Inferior parietal cortex (tissue), 1 donor: ENCODE results near the gene FITM1.
A peak's percentile ranks its signal among the peaks of the same experiment; 100 is the strongest.

ENCODE experiments used
- DNase-seq: peaks from one replicate; pipeline ENCODE4 v3.0.0-alpha.2; 2016; ENCODE audit errors: extremely low spot score

FITM1 gene

DNA sequence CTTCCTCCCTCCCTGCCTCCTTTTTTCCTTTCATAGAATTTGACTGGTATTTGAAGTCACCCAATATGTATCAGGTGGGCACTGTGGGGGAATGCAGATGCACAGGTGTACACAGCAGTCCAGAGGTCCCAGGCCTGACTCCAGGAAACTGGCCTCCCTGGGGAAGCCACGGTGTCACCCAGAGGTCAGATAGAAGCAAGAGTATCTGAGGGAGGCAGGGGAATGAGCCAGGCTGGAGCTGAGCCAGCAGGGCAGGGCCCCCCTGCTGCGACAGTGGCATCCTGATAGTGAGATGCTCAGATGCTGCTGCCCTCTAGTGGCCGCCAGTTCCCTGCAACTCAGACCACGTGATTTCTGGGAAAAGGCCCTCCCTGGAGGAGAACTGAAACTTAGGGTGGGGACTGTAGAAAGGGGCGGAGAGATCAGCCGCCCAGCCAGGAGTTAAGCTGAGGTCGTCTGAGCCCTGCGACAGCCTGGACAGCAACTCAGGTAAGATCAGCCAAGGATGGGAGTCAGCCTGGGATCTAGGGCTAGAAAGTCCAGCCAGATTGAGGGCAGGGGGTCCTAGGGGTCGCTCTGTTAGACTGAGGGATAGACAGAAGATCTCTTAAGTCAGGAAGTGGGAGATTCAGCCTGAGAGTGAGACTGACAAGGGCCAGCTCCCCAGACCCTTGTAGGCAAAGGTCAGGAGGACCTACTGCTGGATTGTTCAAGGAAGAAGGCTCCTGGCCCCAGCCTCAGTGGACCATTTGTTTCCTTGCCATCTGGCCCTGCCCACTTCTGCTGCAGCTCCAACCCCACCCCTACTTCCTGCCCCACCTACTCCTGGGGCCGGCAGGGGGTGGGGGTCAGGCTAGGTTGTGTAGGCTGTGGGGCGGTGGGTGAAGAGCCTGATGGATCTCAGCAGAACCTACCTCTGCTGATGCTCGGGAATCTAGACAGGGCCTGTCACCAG, 30.7 kb downstream of the FITM1 start, which contains the start of gene IRF9:
IRF9 (plus strand) TSS at position 416 of the 955 bp plus-strand sequence. CDS start 880 bp downstream, outside the sequence.
- peak; percentile 97 for DNase-seq

DNA sequence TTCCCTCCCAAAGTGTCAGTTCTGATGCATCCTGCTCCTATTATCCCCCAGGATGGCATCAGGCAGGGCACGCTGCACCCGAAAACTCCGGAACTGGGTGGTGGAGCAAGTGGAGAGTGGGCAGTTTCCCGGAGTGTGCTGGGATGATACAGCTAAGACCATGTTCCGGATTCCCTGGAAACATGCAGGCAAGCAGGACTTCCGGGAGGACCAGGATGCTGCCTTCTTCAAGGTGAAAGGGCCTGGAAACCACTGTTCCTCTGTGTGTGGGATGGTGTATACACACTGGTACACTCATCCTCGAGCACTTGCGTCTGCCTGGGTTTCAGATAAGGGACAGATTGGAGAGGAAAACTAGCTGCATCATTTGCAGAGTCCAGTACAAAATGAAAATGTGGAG, 31.6 kb downstream of the FITM1 start:
- no peak for DNase-seq

DNA sequence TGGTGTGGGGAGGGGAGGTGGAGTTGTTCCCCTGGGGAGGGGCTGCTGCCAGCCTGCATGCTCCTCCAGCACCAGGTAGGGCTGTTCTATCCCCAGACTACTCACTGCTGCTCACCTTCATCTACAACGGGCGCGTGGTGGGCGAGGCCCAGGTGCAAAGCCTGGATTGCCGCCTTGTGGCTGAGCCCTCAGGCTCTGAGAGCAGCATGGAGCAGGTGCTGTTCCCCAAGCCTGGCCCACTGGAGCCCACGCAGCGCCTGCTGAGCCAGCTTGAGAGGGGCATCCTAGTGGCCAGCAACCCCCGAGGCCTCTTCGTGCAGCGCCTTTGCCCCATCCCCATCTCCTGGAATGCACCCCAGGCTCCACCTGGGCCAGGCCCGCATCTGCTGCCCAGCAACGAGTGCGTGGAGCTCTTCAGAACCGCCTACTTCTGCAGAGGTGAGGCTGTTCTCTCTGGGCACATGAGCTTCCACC, 34.1 kb downstream of the FITM1 start:
- no peak for DNase-seq

DNA sequence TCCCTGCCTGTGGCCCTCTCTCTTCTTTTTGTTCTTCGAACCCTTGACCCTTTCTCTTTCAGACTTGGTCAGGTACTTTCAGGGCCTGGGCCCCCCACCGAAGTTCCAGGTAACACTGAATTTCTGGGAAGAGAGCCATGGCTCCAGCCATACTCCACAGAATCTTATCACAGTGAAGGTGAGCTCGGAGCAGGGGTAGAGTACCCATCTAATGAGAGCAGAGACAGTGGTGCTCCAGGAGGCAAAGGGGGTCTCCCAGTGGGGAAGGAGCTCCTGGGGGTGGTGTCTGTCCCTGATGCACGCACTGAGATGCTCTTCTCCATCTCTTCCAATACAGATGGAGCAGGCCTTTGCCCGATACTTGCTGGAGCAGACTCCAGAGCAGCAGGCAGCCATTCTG, 35.3 kb downstream of the FITM1 start:
- no peak for DNase-seq

DNA sequence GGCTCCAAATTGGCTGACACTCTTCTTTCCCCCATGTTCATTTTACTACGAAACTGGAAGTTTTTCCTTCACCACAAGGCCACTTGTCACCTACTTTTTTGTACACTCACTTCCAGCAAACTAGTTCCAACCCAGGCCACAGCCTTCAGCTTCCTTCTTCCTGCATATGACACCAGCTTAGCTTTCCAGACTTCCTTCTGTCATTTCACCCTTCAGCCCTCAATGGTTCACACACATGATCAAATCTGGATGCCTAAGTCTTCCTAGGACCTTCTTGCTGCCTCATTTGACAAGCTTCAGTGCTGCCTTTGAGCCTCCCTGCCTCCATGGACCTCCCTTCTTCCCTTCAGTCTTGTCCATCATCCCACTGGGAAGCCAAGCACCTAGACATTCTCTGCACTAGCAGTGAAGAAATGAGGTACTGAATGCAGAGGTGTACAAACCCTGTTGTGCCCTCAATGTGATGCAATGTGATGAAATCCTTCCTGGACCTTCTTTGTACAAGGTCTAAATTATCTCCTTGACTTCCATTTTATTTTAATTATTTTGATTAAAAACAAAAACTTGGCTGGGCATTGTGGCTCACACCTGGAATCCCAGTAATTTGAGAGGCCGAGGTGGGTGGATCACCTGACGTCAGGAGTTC, 37.1 kb downstream of the FITM1 start:
- DNase-seq: no peak

DNA sequence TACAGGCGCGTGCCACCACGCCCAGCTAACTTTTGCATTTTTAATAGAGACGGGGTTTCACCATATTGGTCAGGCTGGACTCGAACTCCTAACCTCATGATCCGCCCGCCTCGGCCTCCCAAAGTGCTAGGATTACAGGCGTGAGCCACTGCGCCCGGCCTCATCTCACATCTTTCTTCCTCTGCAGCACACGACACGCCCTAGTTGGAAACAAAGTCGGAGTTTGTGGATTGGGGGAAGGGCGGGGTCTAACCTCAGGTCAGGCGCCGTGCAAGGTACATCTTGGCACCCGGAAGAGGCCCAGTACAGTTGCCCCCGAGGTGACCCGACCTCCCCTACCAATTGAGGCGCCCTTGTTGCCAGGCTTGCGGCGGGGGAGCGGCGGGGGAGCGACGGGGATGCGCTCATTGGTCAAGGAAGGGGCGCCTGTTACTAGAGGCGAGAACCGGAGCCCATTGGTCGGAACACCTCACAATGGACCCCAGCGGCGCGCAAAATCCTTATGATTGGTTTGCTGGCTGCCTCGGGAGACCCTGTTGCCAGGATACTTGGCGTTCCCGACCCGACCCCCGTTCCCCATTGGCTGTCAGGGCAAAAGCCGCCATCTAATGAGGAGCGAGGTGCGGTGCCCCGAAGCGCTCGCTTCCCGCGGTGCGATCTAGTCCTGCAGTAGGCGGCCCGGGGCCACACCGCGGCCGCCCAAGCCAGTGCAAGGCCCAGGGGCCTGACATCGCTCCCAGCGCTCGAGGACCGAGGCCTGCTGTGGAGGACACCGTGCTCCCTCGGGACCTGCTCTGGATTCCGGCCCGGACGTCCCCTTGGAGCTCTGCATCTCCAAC, 41.2 kb downstream of the FITM1 start, which contains the start of gene REC8:
REC8 (plus strand) TSS at position 659 of the 839 bp plus-strand sequence. CDS start 473 bp downstream, outside the sequence.
- peak; percentile 88 for DNase-seq

DNA sequence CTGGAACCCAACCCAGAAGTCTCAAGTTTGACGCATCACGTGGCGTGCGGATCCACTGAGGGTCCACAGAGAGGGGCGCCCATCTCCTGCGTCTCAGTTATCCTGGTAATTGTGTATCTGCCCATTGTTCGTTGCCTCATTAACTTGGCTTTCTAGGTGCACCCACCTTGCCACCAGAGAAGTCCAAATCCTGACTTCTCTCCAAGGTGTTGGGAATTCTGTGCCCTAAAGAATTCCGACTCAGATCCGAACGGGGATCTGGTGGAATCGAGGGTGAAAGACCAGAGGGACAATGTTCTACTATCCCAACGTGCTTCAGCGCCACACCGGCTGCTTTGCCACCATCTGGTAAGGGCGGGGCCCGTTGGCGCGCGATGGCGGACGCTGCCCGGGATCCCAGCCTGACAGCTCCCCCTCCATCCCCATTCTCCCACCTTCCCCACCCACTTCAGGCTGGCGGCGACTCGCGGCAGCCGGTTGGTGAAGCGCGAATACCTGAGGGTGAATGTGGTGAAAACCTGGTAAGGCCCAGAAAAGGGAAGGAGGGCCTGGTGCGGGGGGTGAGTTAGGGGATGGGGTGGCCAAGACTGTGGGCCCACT, 41.9 kb downstream of the FITM1 start:
- DNase-seq: no peak

DNA sequence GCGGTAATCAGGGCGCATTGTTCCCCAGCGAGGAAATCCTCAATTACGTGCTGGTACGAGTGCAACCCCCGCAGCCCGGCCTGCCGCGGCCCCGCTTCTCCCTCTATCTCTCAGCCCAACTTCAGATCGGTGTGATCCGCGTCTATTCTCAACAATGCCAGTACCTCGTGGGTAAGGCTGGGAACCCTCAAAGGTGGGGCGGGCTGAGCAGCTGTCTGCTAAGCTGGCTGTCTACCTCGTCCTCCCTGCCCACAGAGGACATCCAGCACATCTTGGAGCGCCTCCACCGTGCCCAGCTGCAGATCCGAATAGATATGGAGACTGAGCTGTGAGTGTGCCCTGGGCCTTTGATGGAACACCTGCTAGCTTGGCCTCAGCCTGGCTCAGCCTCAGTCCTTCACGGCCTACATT, 42.4 kb downstream of the FITM1 start:
- no peak for DNase-seq

DNA sequence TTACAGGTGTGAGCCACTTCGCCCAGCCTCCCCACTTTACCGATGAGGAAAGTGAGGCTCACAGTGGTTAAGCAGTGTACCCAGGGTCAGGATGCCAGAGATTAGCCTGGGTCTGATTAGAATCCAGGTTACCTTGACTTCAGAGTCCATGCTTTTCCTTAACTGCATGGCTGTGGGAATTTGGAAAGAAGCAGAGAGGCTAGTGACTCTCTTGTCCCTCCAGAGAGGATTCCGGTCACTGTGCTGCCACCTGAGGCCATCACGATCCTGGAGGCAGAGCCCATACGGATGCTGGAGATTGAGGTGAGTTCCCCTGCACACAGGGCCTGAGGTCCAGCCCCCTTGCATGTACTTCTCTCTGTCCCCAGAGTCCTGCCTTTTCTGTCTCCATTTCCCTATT, 46.1 kb downstream of the FITM1 start:
- no peak for DNase-seq

DNA sequence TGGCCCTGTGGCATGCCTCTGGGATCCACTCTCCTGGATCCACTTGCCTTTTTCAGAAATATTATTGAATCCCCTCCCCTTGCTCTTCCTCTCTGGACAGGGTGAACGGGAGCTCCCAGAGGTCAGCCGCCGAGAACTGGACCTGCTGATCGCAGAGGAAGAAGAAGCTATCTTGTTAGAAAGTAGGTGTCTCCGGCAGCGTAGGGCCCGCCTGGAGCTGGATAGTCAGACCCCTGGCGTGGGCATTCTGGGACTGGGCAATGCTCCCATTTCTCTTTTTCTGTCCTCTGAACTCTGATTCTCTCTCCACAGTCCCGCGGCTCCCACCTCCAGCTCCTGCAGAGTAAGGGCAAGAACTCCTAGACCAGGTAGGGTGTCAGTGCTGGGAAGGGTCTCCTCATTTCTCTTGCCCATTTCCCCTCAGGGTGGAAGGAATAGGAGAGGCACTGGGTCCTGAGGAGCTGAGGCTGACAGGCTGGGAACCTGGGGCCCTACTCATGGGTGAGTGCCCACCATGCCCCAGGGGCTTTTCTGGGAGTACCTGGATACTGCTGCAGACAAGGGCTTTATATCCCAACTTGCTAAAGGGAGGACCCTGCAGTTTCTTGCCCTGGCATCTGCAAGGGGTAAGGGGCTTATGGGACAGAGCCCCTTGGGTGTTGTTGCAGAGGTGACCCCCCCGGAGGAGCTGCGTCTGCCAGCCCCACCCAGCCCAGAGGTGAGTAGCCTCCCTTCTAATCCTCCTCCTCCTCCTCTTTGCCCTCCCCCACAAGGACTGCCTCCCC, 46.8 kb downstream of the FITM1 start:
- DNase-seq: no peak

DNA sequence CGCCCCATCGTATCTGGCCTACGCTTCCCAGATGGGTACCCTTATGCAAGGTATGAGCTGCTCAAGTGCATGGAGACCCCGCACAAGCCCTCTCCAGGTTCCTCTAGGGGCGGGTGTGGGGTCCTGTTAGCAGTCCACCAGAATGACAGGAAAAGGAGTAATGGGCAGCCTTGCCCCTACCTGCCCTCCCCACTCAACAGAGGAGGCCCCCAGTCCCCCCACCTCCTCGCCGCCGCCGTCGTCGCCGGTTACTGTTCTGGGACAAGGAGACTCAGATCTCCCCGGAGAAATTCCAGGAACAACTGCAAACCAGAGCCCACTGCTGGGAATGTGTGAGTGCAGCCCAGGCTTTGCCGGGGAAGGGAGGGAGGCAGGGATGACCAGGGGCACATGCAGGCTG, 47.4 kb downstream of the FITM1 start:
- DNase-seq: no peak

DNA sequence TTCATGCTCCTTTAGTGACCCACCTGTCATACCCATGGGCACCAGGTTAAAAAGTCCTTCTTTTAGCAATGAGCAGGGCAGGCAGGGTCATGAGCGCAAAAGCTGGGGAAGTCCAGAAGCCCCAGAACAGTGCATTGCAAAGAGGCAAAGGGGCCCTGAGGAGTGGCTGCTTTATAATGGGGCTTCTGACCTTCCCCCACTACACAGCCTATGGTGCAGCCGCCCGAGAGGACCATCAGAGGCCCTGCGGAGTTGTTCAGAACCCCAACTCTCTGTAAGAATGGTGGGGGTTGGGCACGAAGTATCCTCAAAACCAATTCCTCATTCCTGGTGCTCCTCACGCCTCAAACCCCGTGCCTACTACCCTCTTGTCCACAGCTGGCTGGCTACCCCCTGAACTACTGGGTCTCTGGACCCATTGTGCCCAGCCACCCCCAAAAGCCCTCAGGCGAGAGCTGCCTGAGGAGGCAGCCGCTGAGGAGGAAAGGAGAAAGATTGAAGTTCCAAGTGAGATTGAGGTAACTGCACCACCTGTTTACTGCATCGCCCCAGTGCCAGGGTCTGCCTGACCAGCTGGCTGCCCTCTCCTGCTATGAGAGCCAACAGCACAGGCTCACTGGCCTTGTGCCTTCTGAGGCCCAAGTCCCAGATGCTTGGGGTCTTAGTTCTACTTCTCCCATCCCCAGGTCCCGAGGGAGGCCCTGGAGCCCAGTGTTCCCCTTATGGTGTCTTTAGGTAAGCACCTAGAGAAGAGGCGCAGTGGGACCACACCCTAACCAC, 48.1 kb downstream of the FITM1 start:
- no peak for DNase-seq

DNA sequence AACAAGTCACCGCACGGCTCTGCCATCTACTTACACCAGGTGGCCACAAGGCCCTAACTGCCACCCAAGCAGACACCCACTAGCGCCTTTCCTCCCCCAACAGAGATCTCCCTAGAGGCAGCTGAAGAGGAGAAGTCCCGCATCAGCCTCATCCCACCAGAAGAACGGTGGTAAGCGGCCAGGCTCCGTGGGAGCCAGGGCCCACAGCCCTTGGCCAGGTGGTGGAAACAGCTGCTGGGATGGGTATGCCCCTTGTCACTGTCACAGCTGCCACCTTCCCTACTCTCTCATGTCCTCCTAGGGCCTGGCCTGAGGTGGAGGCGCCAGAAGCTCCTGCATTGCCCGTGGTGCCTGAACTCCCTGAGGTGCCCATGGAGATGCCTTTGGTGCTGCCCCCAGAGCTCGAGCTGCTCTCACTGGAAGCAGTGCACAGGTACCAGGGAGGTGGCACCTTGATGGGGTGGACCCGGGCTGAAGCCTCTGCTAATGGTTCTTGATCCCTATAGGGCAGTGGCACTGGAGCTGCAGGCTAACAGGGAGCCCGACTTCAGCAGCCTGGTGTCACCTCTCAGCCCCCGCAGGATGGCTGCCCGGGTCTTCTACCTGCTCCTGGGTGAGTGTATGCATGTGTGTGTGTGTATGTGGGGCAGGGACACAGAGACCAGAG, 49.0 kb downstream of the FITM1 start:
- DNase-seq: no peak

DNA sequence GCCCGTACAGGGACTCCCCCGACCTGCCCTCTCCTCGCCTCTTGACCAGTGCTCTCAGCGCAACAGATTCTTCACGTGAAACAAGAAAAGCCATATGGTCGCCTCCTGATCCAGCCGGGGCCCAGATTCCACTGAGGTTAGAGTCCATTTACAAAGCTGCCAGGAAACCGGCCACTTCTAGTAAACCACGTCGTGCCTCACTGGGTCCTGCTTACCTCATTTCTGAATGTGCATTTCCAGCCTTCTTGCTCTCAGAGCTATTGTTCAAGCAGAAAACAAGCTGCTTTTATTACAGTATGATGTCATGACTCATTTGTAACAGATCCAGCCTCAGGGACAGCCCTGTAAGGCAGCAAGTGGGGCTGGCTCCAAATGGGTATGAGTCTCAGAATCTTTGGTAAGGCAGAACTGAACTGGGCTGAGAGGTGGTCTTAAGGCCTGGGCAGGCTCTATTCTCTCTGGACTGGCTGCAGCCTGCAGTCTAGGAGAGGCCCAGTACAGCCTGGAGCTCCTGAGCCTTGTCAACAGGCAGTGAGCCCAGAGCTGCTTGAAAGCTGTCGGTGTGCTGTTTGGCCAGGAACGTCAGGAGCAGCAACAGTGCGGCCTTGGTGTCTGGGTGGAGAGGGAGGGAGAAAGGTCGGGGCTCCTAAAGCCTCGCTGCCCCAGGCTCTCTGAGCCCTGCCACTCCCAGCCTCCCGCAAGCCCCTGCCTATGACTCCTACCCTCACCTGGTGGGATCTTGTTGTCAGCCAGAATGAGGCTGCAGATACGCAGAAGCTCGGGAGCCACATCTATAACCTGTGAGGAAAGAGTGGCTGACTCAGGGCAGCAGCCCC, 49.7 kb downstream of the FITM1 start:
- peak; percentile 63 for DNase-seq

DNA sequence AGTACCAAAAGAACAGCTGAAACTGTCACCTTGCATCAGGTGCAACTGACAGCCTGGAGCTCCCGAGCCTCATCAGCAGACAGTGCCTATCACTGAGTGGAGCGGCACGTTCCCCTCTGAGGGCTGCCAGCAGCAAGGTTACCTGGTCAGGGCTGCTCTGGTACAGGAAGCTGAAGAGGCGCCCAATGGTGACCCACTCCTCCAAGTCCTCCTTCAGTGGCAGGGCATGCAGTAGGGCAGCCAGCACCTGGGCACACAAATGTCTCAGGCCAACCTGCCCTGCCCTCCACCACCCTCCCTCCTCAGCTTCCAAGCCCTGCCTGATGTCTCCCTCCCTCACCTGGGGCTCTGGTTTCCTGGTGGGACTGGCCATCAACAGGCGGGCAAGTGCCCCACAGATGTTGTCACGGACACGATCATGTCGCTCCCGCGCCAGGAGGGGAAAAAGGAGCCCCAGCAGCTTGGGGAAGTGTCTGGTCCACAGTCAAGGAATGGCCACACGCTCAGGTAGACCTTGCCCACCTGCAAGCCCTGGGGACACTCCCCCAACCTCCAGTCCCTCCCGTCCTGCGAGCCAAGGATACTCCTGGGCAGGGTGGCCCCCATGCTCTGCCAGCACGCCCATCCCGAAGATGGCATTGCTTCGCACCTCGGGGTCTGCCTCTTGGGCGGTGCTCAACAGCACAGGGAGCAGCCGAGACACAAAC, 51.1 kb downstream of the FITM1 start:
- DNase-seq: no peak
